ENCODE measurements around the gene BANP.

BANP gene

DNA sequence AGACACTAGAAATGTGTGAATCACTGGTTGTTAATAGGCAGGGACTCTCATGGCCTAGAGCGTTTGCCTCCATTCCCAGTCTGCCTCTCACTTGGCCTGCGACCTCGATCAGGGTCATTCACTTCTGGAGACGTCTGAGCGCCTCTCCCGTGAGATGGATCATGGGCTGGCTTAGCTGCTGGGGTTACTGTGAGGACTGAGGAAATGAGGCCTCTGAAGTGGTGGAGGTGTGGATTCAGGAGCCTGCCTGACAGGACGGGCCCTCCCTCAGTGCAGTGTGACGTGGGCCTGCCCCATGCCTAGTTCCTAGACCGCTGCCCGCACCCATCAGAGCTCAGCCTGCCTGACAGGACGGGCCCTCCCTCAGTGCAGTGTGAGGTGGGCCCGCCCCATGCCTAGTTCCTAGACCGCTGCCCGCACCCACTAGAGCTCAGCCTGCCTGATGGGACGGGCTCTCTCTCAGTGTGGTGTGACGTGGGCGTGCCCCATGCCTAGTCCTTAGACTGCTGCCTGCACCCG lies 61.9 kb downstream of the BANP start:
- no peak overlapping the region for H3K4me2 ChIP-seq (ENCODE audit: insufficient read depth, low read length)
- H3K79me2 ChIP-seq (ENCODE audit: insufficient read depth, low read length) = no peaks in the 10 kb centered on the region
- H2AFZ ChIP-seq (ENCODE audit: low read depth, low read length) = no peak overlapping the region
- no peaks in the 10 kb centered on the region for H3K27me3 ChIP-seq (ENCODE audit: insufficient read depth, low read length, poor library complexity)
- no peak for TF ChIP-seq EZH2 (IDR thresholded peaks at IDR 0.05; ENCODE audit: borderline replicate concordance, low read depth, low read length, severe bottlenecking)
- TF ChIP-seq, protein P1, sequence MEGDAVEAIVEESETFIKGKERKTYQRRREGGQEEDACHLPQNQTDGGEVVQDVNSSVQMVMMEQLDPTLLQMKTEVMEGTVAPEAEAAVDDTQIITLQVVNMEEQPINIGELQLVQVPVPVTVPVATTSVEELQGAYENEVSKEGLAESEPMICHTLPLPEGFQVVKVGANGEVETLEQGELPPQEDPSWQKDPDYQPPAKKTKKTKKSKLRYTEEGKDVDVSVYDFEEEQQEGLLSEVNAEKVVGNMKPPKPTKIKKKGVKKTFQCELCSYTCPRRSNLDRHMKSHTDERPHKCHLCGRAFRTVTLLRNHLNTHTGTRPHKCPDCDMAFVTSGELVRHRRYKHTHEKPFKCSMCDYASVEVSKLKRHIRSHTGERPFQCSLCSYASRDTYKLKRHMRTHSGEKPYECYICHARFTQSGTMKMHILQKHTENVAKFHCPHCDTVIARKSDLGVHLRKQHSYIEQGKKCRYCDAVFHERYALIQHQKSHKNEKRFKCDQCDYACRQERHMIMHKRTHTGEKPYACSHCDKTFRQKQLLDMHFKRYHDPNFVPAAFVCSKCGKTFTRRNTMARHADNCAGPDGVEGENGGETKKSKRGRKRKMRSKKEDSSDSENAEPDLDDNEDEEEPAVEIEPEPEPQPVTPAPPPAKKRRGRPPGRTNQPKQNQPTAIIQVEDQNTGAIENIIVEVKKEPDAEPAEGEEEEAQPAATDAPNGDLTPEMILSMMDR (IDR thresholded peaks at IDR 0.05; ENCODE audit: borderline replicate concordance, extremely low read depth, low read length, poor library complexity, severe bottlenecking) = no peak
- H3K36me3 ChIP-seq (ENCODE audit: insufficient read depth, low read length) = peaks cover 72% of the 10 kb centered on the region
- no peak overlapping the region for H3K4me3 ChIP-seq (ENCODE audit: low read depth in 1 of 2, low read length in 2 of 2)
- no peak overlapping the region for H3K27ac ChIP-seq (ENCODE audit: low read length)
- no peaks in the 10 kb centered on the region for H3K9me3 ChIP-seq (ENCODE audit: insufficient read depth, low read length, severe bottlenecking)
- no peak for ATAC-seq (ENCODE audit: insufficient read depth, low read depth)
- no peak overlapping the region for H3K9ac ChIP-seq (ENCODE audit: low read depth, low read length)
- DNase-seq = no peak
- H3K4me1 ChIP-seq (ENCODE audit: insufficient read depth, low read length) = no peaks in the 10 kb centered on the region
- peaks cover 9% of the 10 kb centered on the region; the same call in 1 of the 2 replicates for H4K20me1 ChIP-seq (ENCODE audit: insufficient read depth, low read length)

DNA sequence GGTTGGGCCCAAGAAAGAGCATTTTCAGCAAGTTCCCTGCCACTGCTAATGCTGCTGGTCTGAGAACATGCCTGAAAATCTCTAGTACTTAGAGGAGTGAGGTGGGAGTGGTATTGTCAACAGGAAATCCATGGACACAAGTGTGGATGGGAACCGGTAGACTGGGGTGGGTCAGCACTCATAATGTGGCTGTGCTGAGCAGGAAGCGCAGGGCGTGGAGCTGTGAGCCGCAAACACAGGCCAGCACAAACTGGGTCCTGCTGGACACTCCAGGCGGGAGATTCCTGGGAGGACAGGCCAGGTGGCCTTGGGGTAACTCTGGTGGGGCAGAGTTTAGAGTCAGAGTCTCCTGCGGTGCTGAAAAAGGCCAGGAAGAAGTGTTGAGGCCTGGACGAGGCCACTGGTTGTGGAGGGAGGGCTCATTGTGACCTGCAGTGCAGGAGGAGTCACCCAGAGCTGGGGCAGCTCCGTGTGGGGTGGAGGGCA lies 62.6 kb downstream of the BANP start:
- H3K4me2 ChIP-seq (ENCODE audit: insufficient read depth, low read length) = no peak overlapping the region
- no peak overlapping the region for H3K9ac ChIP-seq (ENCODE audit: low read depth, low read length)
- ATAC-seq (ENCODE audit: insufficient read depth, low read depth) = no peak
- peaks cover 9% of the 10 kb centered on the region; the same call in 1 of the 2 replicates for H4K20me1 ChIP-seq (ENCODE audit: insufficient read depth, low read length)
- no peaks in the 10 kb centered on the region for H3K4me1 ChIP-seq (ENCODE audit: insufficient read depth, low read length)
- peaks cover 73% of the 10 kb centered on the region for H3K36me3 ChIP-seq (ENCODE audit: insufficient read depth, low read length)
- DNase-seq = no peak
- no peaks in the 10 kb centered on the region for H3K79me2 ChIP-seq (ENCODE audit: insufficient read depth, low read length)
- H3K27ac ChIP-seq (ENCODE audit: low read length) = no peak overlapping the region; the same call in 1 of the 2 replicates
- no peaks in the 10 kb centered on the region for H3K9me3 ChIP-seq (ENCODE audit: insufficient read depth, low read length, severe bottlenecking)
- H3K27me3 ChIP-seq (ENCODE audit: insufficient read depth, low read length, poor library complexity) = no peaks in the 10 kb centered on the region
- TF ChIP-seq, protein P1 (IDR thresholded peaks at IDR 0.05; ENCODE audit: borderline replicate concordance, extremely low read depth, low read length, poor library complexity, severe bottlenecking) = no peak
- no peak for TF ChIP-seq EZH2 (IDR thresholded peaks at IDR 0.05; ENCODE audit: borderline replicate concordance, low read depth, low read length, severe bottlenecking)
- H2AFZ ChIP-seq (ENCODE audit: low read depth, low read length) = no peak overlapping the region
- no peak overlapping the region for H3K4me3 ChIP-seq (ENCODE audit: low read depth in 1 of 2, low read length in 2 of 2)

DNA sequence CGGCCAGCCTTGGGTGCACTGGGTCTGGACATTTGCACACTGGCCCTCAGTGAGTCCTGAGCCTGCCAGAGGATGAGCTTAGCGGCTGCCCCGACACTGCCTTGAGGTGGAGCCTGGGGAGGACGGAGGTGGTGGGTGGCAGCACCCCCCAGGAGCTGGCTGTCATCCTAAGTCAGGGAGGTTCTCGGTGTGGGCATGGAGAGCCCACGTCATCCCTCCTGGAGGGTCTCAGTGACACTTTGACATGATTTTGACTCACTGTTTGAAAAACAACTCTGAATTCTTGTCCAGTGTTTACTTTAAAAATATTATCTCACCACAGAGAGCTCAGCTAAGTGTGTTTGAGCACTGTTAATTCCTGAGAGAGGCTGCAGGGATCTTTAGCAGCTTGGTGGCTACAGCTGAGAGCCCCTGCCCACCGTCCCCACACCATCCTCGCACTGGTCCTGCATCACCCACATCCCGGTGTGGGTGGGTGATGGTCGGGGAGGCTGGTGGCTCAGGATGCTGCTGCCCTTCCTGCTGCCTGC lies 63.1 kb downstream of the BANP start:
- Histone ChIP-seq H3K79me2 (ENCODE audit: insufficient read depth, low read length) (no peaks in the 10 kb centered on the region), H3K9me3 (ENCODE audit: insufficient read depth, low read length, severe bottlenecking) (no peaks in the 10 kb centered on the region), H4K20me1 (ENCODE audit: insufficient read depth, low read length) (peaks cover 9% of the 10 kb centered on the region; the same call in 1 of the 2 replicates), H3K27ac (ENCODE audit: low read length) (no peak overlapping the region), H3K4me2 (ENCODE audit: insufficient read depth, low read length) (no peak overlapping the region), H3K27me3 (ENCODE audit: insufficient read depth, low read length, poor library complexity) (no peaks in the 10 kb centered on the region), H3K9ac (ENCODE audit: low read depth, low read length) (no peak overlapping the region), H3K4me3 (ENCODE audit: low read depth in 1 of 2, low read length in 2 of 2) (no peak overlapping the region), H2AFZ (ENCODE audit: low read depth, low read length) (no peak overlapping the region), H3K36me3 (ENCODE audit: insufficient read depth, low read length) (peaks cover 72% of the 10 kb centered on the region), H3K4me1 (ENCODE audit: insufficient read depth, low read length) (no peaks in the 10 kb centered on the region)
- DNase-seq (no peak), ATAC-seq (ENCODE audit: insufficient read depth, low read depth) (no peak)
- TF ChIP-seq, protein P1 (IDR thresholded peaks at IDR 0.05; ENCODE audit: borderline replicate concordance, extremely low read depth, low read length, poor library complexity, severe bottlenecking) = no peak
- no peak for TF ChIP-seq EZH2 (IDR thresholded peaks at IDR 0.05; ENCODE audit: borderline replicate concordance, low read depth, low read length, severe bottlenecking)
